ENCODE results near the gene TOP3A. TPM values are rescaled to one million over a fixed set of nuclear protein-coding genes. Genes with fewer than 3 reads are reported as not detected.

Gene TOP3A
- total RNA-seq, 1 experiment from 2014 or later = 56.1 TPM

GRCh38 chr17:18261146-18261515, 53.7 kb downstream of the TOP3A start (continued):
- no peak for TF ChIP-seq ERG (CRISPR knock-in tag; IDR thresholded peaks at IDR 0.05)
- no peak for TF ChIP-seq CREB1 (CRISPR knock-in tag; IDR thresholded peaks at IDR 0.05)
- TF ChIP-seq ZNF512 (CRISPR knock-in tag; IDR thresholded peaks at IDR 0.05; ENCODE audit: borderline replicate concordance) = no peak
- TF ChIP-seq STAT6 (CRISPR knock-in tag; conservative IDR thresholded peaks at IDR 0.05; ENCODE audit: low read depth) = no peak
- TF ChIP-seq ZNF138 (CRISPR knock-in tag; conservative IDR thresholded peaks at IDR 0.05) = no peak
- TF ChIP-seq PRDM15 (CRISPR knock-in tag; IDR thresholded peaks at IDR 0.05) = no peak
- no peak for TF ChIP-seq HMGA2 (CRISPR knock-in tag; IDR thresholded peaks at IDR 0.05)
- no peak for TF ChIP-seq GRHL2 (CRISPR knock-in tag; IDR thresholded peaks at IDR 0.05; ENCODE audit: insufficient replicate concordance, severe bottlenecking)
- no peak for TF ChIP-seq ARID4B (CRISPR knock-in tag; IDR thresholded peaks at IDR 0.05; ENCODE audit: borderline replicate concordance)
- TF ChIP-seq ZNF396 (CRISPR knock-in tag; IDR thresholded peaks at IDR 0.05; ENCODE audit: borderline replicate concordance) = no peak
- TF ChIP-seq, protein P1, sequence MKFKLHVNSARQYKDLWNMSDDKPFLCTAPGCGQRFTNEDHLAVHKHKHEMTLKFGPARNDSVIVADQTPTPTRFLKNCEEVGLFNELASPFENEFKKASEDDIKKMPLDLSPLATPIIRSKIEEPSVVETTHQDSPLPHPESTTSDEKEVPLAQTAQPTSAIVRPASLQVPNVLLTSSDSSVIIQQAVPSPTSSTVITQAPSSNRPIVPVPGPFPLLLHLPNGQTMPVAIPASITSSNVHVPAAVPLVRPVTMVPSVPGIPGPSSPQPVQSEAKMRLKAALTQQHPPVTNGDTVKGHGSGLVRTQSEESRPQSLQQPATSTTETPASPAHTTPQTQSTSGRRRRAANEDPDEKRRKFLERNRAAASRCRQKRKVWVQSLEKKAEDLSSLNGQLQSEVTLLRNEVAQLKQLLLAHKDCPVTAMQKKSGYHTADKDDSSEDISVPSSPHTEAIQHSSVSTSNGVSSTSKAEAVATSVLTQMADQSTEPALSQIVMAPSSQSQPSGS (CRISPR knock-in tag; IDR thresholded peaks at IDR 0.05; ENCODE audit: borderline replicate concordance, low read depth) = no peak
- TF ChIP-seq FOXP1 (CRISPR knock-in tag; IDR thresholded peaks at IDR 0.05; ENCODE audit: borderline replicate concordance) = no peak
- TF ChIP-seq EMX1 (CRISPR knock-in tag; IDR thresholded peaks at IDR 0.05) = no peak
- TF ChIP-seq, protein P2, sequence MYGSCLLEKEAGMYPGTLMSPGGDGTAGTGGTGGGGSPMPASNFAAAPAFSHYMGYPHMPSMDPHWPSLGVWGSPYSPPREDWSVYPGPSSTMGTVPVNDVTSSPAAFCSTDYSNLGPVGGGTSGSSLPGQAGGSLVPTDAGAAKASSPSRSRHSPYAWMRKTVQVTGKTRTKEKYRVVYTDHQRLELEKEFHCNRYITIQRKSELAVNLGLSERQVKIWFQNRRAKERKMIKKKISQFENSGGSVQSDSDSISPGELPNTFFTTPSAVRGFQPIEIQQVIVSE (CRISPR knock-in tag; IDR thresholded peaks at IDR 0.05; ENCODE audit: borderline replicate concordance) = no peak
- no peak for TF ChIP-seq ETV6 (CRISPR knock-in tag; IDR thresholded peaks at IDR 0.05)
- no peak for TF ChIP-seq CBFB (CRISPR knock-in tag; IDR thresholded peaks at IDR 0.05; ENCODE audit: low read depth)
- no peak for TF ChIP-seq ATF6 (CRISPR knock-in tag; IDR thresholded peaks at IDR 0.05)

Measured in WTC11 (cell line).